HEK293T (cell line): ENCODE measurements around the gene CST6.

Experiments
- ARNT ChIP-seq: fragments of 450-650 bp; IDR thresholded peaks from 2 replicates; pipeline ENCODE4 v1.6.1; 2017; ENCODE audit warnings: mild to moderate bottlenecking
- BHLHE40 ChIP-seq: fragments of 450-650 bp; IDR thresholded peaks from 2 replicates; pipeline ENCODE4 v1.6.1; 2016; ENCODE audit warnings: mild to moderate bottlenecking, moderate library complexity, borderline replicate concordance
- FOXA1 ChIP-seq: fragments of 450-650 bp; IDR thresholded peaks from 2 replicates; pipeline ENCODE4 v1.6.1; 2016; ENCODE audit warnings: mild to moderate bottlenecking
- FOXM1 ChIP-seq: fragments of 450-650 bp; IDR thresholded peaks from 2 replicates; pipeline ENCODE4 v1.6.1; 2017; ENCODE audit warnings: mild to moderate bottlenecking, borderline replicate concordance
- NFRKB ChIP-seq: fragments of 450-650 bp; IDR thresholded peaks from 2 replicates; pipeline ENCODE4 v1.6.1; 2016; ENCODE audit warnings: mild to moderate bottlenecking, moderate library complexity
- PKNOX1 ChIP-seq: fragments of 450-650 bp; IDR thresholded peaks from 2 replicates; pipeline ENCODE4 v1.6.1; 2016
- SP1 ChIP-seq: fragments of 450-650 bp; IDR thresholded peaks from 2 replicates; pipeline ENCODE4 v1.6.1; 2017
- SUZ12 ChIP-seq: fragments of 450-650 bp; IDR thresholded peaks from 2 replicates; pipeline ENCODE4 v1.6.1; 2016; ENCODE audit warnings: mild to moderate bottlenecking
- TARDBP ChIP-seq: fragments of 450-650 bp; IDR thresholded peaks from 2 replicates; pipeline ENCODE4 v1.6.1; 2016

- no peak for TF ChIP-seq FOXM1
- TF ChIP-seq BHLHE40: no peak
- TF ChIP-seq SUZ12: no peak
- no peak for TF ChIP-seq SP1
- TF ChIP-seq TARDBP: no peak
- no peak for TF ChIP-seq ARNT
- TF ChIP-seq NFRKB: no peak
- no peak for TF ChIP-seq PKNOX1
- TF ChIP-seq FOXA1: no peak
Observed at GRCh38 chr11:65964906-65965305, 46.9 kb upstream of the CST6 start.
